ENCODE measurements around the gene ZNF862. TPM values are rescaled to one million over a fixed set of nuclear protein-coding genes. Genes with fewer than 3 reads are reported as not detected.

ZNF862 gene
- total RNA-seq, 1 donor from 2014 or later, result 27.4 TPM

- Mint-ChIP-seq H3K27me3 (ENCODE audit: low read depth) (peaks cover 8% of the 10 kb centered on the region), H3K4me1 (peaks cover 4% of the 10 kb centered on the region), H3K9me3 (no peaks in the 10 kb centered on the region), H3K27ac (no peak overlapping the region), H3K36me3 (no peaks in the 10 kb centered on the region), H3K4me3 (no peak overlapping the region)
- no peak for DNase-seq (ENCODE audit: low spot score in 2 of 2, unreplicated experiment in 2 of 2)
- TF ChIP-seq CTCF (IDR thresholded peaks at IDR 0.05; ENCODE audit: unreplicated experiment), result no peak
Measured at GRCh38 chr7:149823191-149823630, 15.0 kb upstream of the ZNF862 start.

- peaks cover 4% of the 10 kb centered on the region for H3K4me1 Mint-ChIP-seq
- H3K9me3 Mint-ChIP-seq, result no peaks in the 10 kb centered on the region
- no peak for DNase-seq (ENCODE audit: low spot score in 2 of 2, unreplicated experiment in 2 of 2)
- TF ChIP-seq CTCF (IDR thresholded peaks at IDR 0.05; ENCODE audit: unreplicated experiment), result no peak
- H3K27ac Mint-ChIP-seq, result no peak overlapping the region
- no peaks in the 10 kb centered on the region for H3K36me3 Mint-ChIP-seq
- H3K4me3 Mint-ChIP-seq, result no peak overlapping the region
- H3K27me3 Mint-ChIP-seq (ENCODE audit: low read depth), result peaks cover 8% of the 10 kb centered on the region
Measured at GRCh38 chr7:149823631-149824199, 14.5 kb upstream of the ZNF862 start.

GRCh38 chr7:149824301-149824741, 13.9 kb upstream of the ZNF862 start:
- no peak overlapping the region for H3K4me3 Mint-ChIP-seq
- no peak for TF ChIP-seq CTCF (IDR thresholded peaks at IDR 0.05; ENCODE audit: unreplicated experiment)
- no peaks in the 10 kb centered on the region for H3K36me3 Mint-ChIP-seq
- H3K27ac Mint-ChIP-seq, result no peak overlapping the region
- no peak for DNase-seq (ENCODE audit: low spot score in 2 of 2, unreplicated experiment in 2 of 2)
- H3K27me3 Mint-ChIP-seq (ENCODE audit: low read depth), result peaks cover 8% of the 10 kb centered on the region
- peaks cover 4% of the 10 kb centered on the region for H3K4me1 Mint-ChIP-seq
- H3K9me3 Mint-ChIP-seq, result no peaks in the 10 kb centered on the region

- no peak for DNase-seq (ENCODE audit: low spot score in 2 of 2, unreplicated experiment in 2 of 2)
- H3K27ac Mint-ChIP-seq, result no peak overlapping the region
- H3K27me3 Mint-ChIP-seq (ENCODE audit: low read depth), result peaks cover 8% of the 10 kb centered on the region
- H3K36me3 Mint-ChIP-seq, result no peaks in the 10 kb centered on the region
- no peak for TF ChIP-seq CTCF (IDR thresholded peaks at IDR 0.05; ENCODE audit: unreplicated experiment)
- peaks cover 4% of the 10 kb centered on the region for H3K4me1 Mint-ChIP-seq
- no peaks in the 10 kb centered on the region for H3K9me3 Mint-ChIP-seq
- H3K4me3 Mint-ChIP-seq, result no peak overlapping the region
Measured at GRCh38 chr7:149824748-149825566, 13.2 kb upstream of the ZNF862 start.

DNA sequence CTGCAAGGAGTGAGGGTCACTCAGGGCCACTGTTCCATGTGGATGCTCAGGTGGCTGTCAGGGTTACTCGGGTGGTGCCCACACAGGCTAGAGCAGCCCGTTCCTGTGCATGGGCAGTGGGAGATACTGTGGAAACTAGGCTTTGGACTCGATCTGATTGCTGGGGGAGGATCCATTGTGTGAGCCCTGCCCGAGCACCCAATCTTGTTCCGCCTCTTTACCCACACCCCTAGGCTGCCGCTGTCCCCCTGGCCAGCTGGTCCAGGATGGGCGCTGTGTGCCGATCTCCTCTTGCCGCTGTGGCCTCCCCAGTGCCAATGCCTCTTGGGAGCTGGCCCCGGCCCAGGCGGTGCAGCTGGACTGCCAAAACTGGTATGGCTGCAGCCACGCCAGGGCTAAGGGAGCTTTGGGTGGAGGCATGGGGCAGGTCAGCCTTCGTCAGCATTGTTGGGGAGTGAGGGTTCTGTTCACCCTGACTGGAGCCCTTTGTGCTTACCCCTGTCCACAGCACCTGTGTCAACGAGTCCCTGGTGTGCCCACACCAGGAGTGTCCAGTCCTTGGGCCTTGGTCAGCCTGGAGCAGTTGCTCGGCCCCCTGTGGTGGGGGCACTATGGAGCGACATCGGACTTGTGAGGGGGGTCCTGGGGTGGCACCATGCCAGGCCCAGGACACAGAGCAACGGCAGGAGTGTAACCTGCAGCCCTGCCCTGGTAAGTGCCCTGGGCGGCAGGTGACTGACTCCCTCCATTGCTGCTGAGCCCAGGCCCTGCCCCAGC, 12.4 kb upstream of the ZNF862 start:
- H3K4me3 Mint-ChIP-seq, result no peak overlapping the region
- peaks cover 4% of the 10 kb centered on the region for H3K4me1 Mint-ChIP-seq
- no peak for DNase-seq (ENCODE audit: low spot score in 2 of 2, unreplicated experiment in 2 of 2)
- no peaks in the 10 kb centered on the region for H3K36me3 Mint-ChIP-seq
- TF ChIP-seq CTCF (IDR thresholded peaks at IDR 0.05; ENCODE audit: unreplicated experiment), result no peak
- peaks cover 8% of the 10 kb centered on the region for H3K27me3 Mint-ChIP-seq (ENCODE audit: low read depth)
- no peaks in the 10 kb centered on the region for H3K9me3 Mint-ChIP-seq
- no peak overlapping the region for H3K27ac Mint-ChIP-seq
